Neural cell (in vitro differentiated cells): ENCODE data around the gene LRRC4.

Experiments used
- CTCF ChIP-seq: fragments of 450-650 bp; IDR thresholded peaks from 2 replicates; pipeline ENCODE4 v1.5.1; 2014; ENCODE audit warnings: antibody characterized with exemption, mild to moderate bottlenecking, moderate library complexity; ENCODE audit not compliant: poor library complexity, severe bottlenecking
- EP300 ChIP-seq: fragments of 450-650 bp; conservative IDR thresholded peaks from 2 replicates; pipeline ENCODE4 v1.6.1; 2014; ENCODE audit warnings: antibody characterized with exemption, mild to moderate bottlenecking, moderate library complexity; ENCODE audit not compliant: poor library complexity, severe bottlenecking
- EZH2 ChIP-seq: fragments of 200-600, 300-800 bp; shearing (Covaris generic), sonication (generic); IDR thresholded peaks from 2 replicates; pipeline ENCODE4 v1.6.1; 2014; ENCODE audit warnings: antibody characterized with exemption, low read length, borderline replicate concordance, mild to moderate bottlenecking; ENCODE audit not compliant: insufficient read depth, poor library complexity, severe bottlenecking
- MXI1 ChIP-seq: fragments of 450-650 bp; conservative IDR thresholded peaks from 2 replicates; pipeline ENCODE4 v1.6.1; 2014; ENCODE audit warnings: antibody characterized with exemption, mild to moderate bottlenecking; ENCODE audit not compliant: poor library complexity, severe bottlenecking
- POLR2AphosphoS5 ChIP-seq: IDR thresholded peaks from 2 replicates; pipeline ENCODE4 v1.6.1; 2012
- REST ChIP-seq: IDR thresholded peaks from 2 replicates; pipeline ENCODE4 v1.6.1; 2012; ENCODE audit warnings: borderline replicate concordance
- SMC3 ChIP-seq: fragments of 450-650 bp; conservative IDR thresholded peaks from 2 replicates; pipeline ENCODE4 v1.6.1; 2014; ENCODE audit warnings: antibody characterized with exemption, mild to moderate bottlenecking, moderate library complexity; ENCODE audit not compliant: poor library complexity

- TF ChIP-seq CTCF (no peak), EZH2 (no peak), MXI1 (no peak), POLR2AphosphoS5 (no peak), REST (no peak), EP300 (no peak), SMC3 (no peak)
Observed at GRCh38 chr7:128036226-128036940, 5.1 kb upstream of the LRRC4 start.
